ENCODE results near the gene MED15. TPM values are rescaled to one million over a fixed set of nuclear protein-coding genes. Genes with fewer than 3 reads are reported as not detected.
"Not testable (repeated sequence)": the region's sequence is repeated elsewhere in the genome, so short reads cannot be mapped to it uniquely, and the experiment has no call there.

The MED15 gene
- polyA plus RNA-seq, 4 donors = 38.6 to 49.3 (median 42.8) TPM

DNA sequence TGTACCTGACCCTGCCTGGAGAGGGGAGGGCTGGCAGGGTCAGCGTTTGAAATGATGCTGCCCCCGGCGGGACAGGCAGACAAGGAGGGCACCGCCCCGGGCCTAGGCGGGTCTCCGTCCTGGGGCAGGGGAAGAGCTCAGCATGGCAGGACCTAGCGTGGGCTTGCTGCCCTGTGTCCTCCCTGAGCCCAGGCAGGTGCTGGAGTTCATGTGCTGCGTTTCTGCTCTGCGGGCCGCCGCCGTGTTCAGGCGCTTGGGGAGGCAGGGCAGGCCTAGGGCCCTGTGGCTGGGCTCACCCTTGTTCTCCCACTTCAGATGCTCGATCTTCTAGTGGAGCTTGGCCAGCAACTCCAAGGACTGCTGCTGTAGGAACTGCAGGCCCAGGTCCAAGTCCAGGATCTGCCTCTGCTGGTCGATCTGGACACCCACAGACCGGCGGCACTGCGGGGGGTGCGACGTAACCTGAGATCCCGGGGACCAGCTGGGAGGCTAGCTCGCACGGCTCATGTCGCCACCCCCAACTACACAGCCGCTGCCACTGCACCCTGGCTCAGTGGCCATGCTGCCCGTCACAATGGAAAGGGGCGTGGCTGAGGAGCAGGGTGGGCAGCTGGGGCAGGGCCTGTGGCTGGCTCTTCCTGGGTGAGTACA, 84.4 kb downstream of the MED15 start:
- peak in 2 of 4 donors; percentile 23 to 35 for DNase-seq (ENCODE audit: low read depth in 4 of 4, low spot score in 3 of 4)

DNA sequence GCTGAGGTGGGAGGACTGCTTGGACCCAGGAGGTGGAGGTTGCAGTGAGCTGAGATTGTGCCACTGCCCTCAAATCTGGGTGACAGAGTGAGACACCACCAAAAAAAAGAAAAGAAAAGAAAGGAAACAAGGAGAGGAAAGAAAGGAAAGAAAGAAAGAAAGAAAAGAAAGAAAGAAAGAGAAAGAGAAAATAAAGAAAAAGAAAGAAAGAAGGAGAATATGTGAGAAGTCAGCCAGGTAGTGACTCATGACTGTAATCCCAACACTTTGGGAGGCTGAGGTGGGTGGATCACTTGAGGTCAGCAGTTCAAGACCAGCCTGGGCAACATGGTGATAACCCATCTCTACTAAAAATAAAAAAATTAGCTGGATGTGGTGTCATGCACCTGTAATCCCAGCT, 86.6 kb downstream of the MED15 start:
- not testable (repeated sequence) for DNase-seq (ENCODE audit: low read depth in 4 of 4, low spot score in 3 of 4)

GRCh38 chr22:20594486-20594885, 87.1 kb downstream of the MED15 start:
- not testable (repeated sequence) for DNase-seq (ENCODE audit: low read depth in 4 of 4, low spot score in 3 of 4)

DNA sequence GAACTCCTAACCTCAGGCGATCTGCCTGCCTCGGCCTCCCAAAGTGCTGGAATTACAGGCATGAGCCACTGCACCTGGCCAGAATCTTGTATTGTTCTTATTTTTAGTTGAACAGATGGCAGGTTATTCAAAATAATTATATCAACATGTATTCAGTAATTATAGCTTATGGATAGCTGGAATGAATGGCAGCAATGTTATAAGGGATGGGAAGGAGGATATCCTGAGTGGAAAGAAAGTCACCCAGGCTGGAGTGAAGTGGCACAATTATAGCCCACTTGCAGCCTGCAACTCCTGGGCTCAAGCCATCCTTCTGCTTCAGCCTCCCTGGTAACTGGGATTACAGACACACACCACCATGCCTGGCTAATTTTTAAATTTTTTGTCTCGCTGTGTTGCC, 88.1 kb downstream of the MED15 start:
- DNase-seq (ENCODE audit: low read depth in 4 of 4, low spot score in 3 of 4) = no peak

DNA sequence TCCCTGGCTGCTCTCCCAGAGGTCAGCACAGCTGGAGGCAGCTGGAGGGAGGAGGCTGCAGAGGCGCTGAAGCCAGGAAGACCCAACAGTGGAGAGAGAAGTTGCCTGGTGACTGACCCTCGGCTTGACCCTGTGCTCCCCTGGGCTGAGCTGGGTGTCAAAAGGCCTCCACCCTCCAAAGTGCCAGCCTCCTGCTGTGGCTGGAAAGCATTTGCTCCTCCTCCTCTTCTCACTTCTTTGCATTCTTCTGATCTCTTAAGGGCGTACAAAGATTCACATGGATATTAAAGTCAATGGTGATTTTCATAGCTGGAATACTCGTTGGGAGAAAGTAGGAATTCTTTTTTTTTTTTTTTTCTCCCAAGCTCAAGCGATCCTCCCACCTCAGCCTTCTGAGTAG, 91.7 kb downstream of the MED15 start:
- no peak for DNase-seq (ENCODE audit: low read depth in 4 of 4, low spot score in 3 of 4)

GRCh38 chr22:20600137-20600673, 92.8 kb downstream of the MED15 start:
- no peak for DNase-seq (ENCODE audit: low read depth in 4 of 4, low spot score in 3 of 4)

DNA sequence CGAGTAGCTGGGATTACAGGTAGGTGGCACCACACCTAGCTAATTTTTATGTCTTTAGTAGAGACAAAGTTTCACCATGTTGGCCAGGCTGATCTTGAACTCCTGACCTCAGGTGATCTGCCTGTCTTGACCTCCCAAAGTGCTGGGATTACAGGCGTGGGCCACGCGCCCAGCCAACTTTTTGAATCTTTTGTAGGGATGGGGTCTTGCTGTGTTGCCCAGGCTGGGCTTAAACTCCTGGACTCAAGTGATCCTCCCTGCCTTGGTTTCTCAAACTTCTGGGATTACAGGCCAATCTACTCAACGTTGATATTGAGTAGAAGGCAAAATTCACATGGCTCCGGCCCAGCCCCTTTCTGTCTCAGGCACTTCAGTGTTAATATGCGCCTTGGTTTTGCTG, 93.9 kb downstream of the MED15 start:
- no peak for DNase-seq (ENCODE audit: low read depth in 4 of 4, low spot score in 3 of 4)

- DNase-seq (ENCODE audit: low read depth in 4 of 4, low spot score in 3 of 4) = no peak
These were observed 95.3 kb downstream of the MED15 start for GRCh38 chr22:20602609-20603164.

DNA sequence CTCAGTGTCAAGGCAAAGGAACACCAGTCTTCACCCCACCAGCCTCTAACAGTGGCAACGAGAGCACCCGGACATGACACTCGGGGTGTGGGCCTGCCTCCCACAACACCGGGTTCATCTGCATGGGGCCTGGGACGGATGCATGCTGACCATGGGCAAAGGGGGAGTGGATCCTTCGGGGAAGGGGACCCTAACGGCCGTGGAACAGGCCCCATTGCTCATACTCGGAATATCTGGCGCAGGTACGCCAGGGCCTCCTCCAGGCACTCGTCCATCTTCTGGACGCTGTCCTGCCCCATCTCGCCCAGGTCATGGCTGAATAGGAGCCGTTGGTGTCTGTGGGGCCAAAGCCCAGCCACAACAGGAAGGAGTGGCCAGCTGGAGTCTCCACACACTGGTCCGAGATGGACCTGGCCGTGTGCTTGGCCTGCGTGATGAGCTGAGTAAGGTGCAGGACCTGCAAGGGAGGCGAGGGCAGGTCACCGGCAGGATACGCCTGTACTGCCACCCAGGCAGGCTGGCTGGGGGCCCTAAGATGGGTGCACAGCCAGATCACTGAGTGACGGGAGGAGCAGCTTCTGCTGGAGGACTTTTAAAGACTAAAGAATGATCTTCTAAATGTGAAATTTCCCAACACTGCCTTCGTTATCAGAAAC, 96.8 kb downstream of the MED15 start:
- no peak for DNase-seq (ENCODE audit: low read depth in 4 of 4, low spot score in 3 of 4)

DNA sequence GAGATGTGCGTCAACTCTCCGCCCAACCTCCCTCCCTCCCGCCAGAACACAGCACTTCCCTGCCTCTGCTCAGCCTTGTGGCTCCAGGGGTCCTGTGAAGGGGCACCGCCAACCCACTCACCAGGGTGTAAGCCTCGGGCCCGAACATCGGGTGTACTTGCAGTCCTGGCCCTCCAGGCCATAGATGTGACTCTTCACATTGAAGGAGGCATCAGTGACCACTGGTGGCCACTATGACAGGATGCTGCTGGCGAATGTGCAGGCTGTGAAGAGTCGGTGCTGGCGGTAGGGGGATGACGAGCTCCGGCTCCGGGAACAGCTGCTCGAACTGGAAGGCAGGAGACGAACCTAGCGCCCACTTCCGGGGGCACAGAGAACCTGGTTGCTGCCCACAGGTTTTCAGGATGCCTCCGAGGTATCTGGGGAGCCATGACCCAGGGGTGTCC, 97.4 kb downstream of the MED15 start:
- DNase-seq (ENCODE audit: low read depth in 4 of 4, low spot score in 3 of 4) = no peak

GRCh38 chr22:20605328-20605727, 97.9 kb downstream of the MED15 start:
- no peak for DNase-seq (ENCODE audit: low read depth in 4 of 4, low spot score in 3 of 4)

DNA sequence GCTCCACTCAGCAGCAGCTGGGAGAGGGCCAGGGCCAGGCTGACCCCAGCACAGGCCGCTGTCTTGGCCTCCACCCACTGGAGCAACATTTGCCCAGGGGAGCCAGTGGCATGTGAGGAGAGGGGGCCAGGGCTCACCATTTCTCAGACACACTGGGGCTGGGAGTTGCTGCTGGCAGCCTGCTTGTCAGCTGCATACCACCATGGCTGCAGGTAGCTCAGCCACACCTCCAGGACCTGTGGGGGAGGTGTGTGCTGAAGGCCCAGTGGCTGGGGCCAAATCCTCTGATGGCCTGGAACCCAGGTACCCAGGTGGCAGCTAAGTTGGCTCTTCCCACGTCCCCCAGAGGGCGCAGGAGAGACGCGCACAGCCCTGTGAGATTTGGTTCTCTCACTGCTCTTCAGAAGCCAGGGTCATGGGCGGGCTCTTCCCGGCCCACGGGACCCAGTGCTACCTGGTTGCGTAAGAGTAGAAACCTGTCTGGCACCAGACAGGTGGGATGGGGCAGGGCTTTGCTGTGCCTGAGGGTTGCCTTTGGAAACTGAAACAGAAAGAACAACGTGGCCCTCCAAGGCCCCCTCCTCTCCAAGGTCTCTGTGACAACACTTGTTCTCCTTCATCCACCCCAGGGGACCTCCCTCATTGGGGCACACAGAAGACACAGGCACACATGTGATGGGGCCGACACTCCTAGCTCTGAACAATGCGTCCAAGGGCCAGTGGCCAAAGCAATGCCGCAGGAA, 98.8 kb downstream of the MED15 start:
- peak; percentile 26 to 50 (median 35) for DNase-seq (ENCODE audit: low read depth in 4 of 4, low spot score in 3 of 4)

- no peak for DNase-seq (ENCODE audit: low read depth in 4 of 4, low spot score in 3 of 4)
These were observed 99.3 kb downstream of the MED15 start for GRCh38 chr22:20606784-20607128.

GRCh38 chr22:20607157-20607907, 99.9 kb downstream of the MED15 start:
- peak in 1 of 4 donors; percentile 7 for DNase-seq (ENCODE audit: low read depth in 4 of 4, low spot score in 3 of 4)

DNA sequence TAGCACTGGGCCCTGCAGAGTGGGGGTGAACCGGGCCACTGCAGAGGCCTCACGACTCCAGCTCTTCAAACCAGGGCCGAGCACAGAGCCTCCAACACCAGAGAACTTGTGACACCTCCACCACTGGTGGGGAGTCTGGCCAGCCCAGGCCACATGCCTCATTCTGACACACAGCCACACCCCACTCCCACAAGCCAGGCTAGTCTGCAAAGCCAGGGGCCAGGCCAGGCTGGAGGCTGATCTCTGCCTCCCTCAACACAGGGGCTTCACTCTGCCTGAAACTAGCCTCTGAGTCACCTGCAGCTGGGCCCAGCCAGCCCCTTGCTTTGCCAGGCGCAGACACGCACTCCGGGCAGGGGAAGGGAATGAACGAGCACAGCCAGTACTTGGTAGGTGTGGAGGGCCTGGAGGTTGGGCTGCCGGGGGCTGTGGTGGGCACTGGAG, 102.9 kb downstream of the MED15 start:
- DNase-seq (ENCODE audit: low read depth in 4 of 4, low spot score in 3 of 4) = no peak

- DNase-seq (ENCODE audit: low read depth in 4 of 4, low spot score in 3 of 4) = no peak
These were observed 103.3 kb downstream of the MED15 start for GRCh38 chr22:20610757-20611156.

- DNase-seq (ENCODE audit: low read depth in 4 of 4, low spot score in 3 of 4) = no peak
These were observed 104.0 kb downstream of the MED15 start for GRCh38 chr22:20611418-20611817.

DNA sequence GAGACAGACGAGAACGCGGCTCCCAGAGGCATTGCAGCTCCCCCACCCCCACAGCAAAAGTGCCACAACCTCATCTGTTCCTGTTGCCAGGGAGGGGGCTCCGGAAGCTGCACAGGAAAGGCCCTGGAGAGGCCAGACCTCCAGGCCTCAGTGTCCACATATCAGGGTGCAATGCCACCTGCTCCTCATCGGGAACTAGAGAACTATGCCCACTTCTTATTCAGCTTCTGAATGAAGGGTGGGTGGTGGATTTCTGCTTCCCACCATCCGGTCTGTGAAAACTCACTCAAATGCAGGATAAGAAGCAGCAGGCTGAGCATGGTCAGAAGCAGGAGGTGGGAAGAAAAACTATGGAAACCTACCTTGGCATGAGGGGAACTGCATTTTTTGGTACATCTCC, 105.9 kb downstream of the MED15 start:
- DNase-seq (ENCODE audit: low read depth in 4 of 4, low spot score in 3 of 4) = no peak

- peak in 2 of 4 donors; percentile 15 to 35 for DNase-seq (ENCODE audit: low read depth in 4 of 4, low spot score in 3 of 4)
These were observed 107.6 kb downstream of the MED15 start for GRCh38 chr22:20615021-20615420.
